IMR-90 (cell line): Measurements from ENCODE around the gene SYNE3. TPM values are rescaled to one million over a fixed set of nuclear protein-coding genes. Genes with fewer than 3 reads are reported as not detected.

Experiments
- ATAC-seq: fragments of 200-7000 bp; cut with Tn5 transposase; 2 replicates; pipeline ENCODE4 v1.9.1; 2020; ENCODE audit warnings: low read depth, mild to moderate bottlenecking, moderate library complexity
- BruUV-seq: library from RNA; stranded (reverse); fragments of 400-500 nt; replicated peaks from 2 replicates; lab custom pipeline; 2021; lab: Mats Ljungman, UMichigan
- CTCF ChIA-PET: fragments of 300-600 bp; formaldehyde crosslinking; extraction: SDS; loops from one replicate; lab custom pipeline; 2021; ENCODE audit warnings: antibody characterized with exemption; lab: Yijun Ruan, JAX
- POLR2A ChIA-PET: fragments of 300-600 bp; sonication (Branson Sonifier 250); formaldehyde crosslinking; loops from one replicate; lab custom pipeline; 2022; ENCODE audit warnings: antibody characterized with exemption; ENCODE audit not compliant: unreplicated experiment; lab: Charles Lee
- DNase-seq: peaks from one replicate; pipeline ENCODE4 v3.0.0; 2013
- H2AFZ ChIP-seq: replicated peaks from 2 replicates; pipeline ENCODE3; 2013; ENCODE audit warnings: low read length, mild to moderate bottlenecking; ENCODE audit not compliant: poor library complexity
- H2AK5ac ChIP-seq: 2 replicates; pipeline ENCODE4 v1.6.1; 2013; ENCODE audit warnings: low read depth, low read length, inconsistent platforms
- H2AK9ac ChIP-seq: replicated peaks from 2 replicates; pipeline ENCODE3; 2013; ENCODE audit warnings: mild to moderate bottlenecking, low read depth, low read length, moderate library complexity; ENCODE audit not compliant: poor library complexity
- H2BK120ac ChIP-seq: 2 replicates; pipeline ENCODE4 v1.6.1; 2013; ENCODE audit warnings: low read depth, low read length, inconsistent platforms
- H2BK15ac ChIP-seq: 3 replicates; pipeline ENCODE4 v1.6.1; 2013; ENCODE audit warnings: low read depth, low read length, inconsistent platforms
- H2BK20ac ChIP-seq: 2 replicates; pipeline ENCODE4 v1.6.1; 2013; ENCODE audit warnings: low read depth, mild to moderate bottlenecking, inconsistent platforms, low read length, moderate library complexity
- H2BK5ac ChIP-seq: 2 replicates; pipeline ENCODE4 v1.6.1; 2013; ENCODE audit warnings: mild to moderate bottlenecking, low read depth, low read length, inconsistent platforms; ENCODE audit not compliant: poor library complexity, severe bottlenecking
- H3K14ac ChIP-seq: replicated peaks from 2 replicates; pipeline ENCODE4 v1.6.1; 2013; ENCODE audit warnings: low read depth, low read length, inconsistent platforms
- H3K18ac ChIP-seq: 2 replicates; pipeline ENCODE4 v1.6.1; 2013; ENCODE audit warnings: low read depth, low read length, control low read depth
- H3K23ac ChIP-seq: 2 replicates; pipeline ENCODE4 v1.6.1; 2013; ENCODE audit warnings: low read depth, low read length, inconsistent platforms
- H3K27ac ChIP-seq: 2 replicates; pipeline ENCODE4 v1.5.1; 2013; ENCODE audit warnings: mild to moderate bottlenecking, control low read depth, low read length; ENCODE audit not compliant: insufficient read depth
- H3K27me3 ChIP-seq: 2 replicates; pipeline ENCODE4 v1.6.1; 2013; ENCODE audit warnings: low read length; ENCODE audit not compliant: control insufficient read depth, insufficient read depth
- H3K36me3 ChIP-seq: 2 replicates; pipeline ENCODE4 v1.6.1; 2013; ENCODE audit warnings: low read length, mixed read lengths; ENCODE audit not compliant: control insufficient read depth, insufficient read depth
- H3K4ac ChIP-seq: 2 replicates; pipeline ENCODE4 v1.6.1; 2013; ENCODE audit warnings: low read depth, low read length, inconsistent platforms
- H3K4me1 ChIP-seq: 2 replicates; pipeline ENCODE4 v1.6.1; 2013; ENCODE audit warnings: low read length, mixed read lengths; ENCODE audit not compliant: control insufficient read depth, insufficient read depth
- H3K4me2 ChIP-seq: 2 replicates; pipeline ENCODE4 v1.6.1; 2013; ENCODE audit warnings: low read depth, mild to moderate bottlenecking, control low read depth, low read length, moderate library complexity
- H3K4me3 ChIP-seq: 2 replicates; pipeline ENCODE4 v1.5.1; 2013; ENCODE audit warnings: low read depth, mild to moderate bottlenecking, control low read depth, low read length, moderate library complexity; ENCODE audit not compliant: insufficient read depth
- H3K56ac ChIP-seq: 2 replicates; pipeline ENCODE4 v1.6.1; 2013; ENCODE audit warnings: low read length, inconsistent platforms; ENCODE audit not compliant: insufficient read depth; ENCODE audit errors: extremely low read depth
- H3K79me1 ChIP-seq, 2 experiments: 2 replicates each; pipeline ENCODE4 v1.6.1; 2013; ENCODE audit warnings: low read length in 2 of 2, inconsistent platforms in 1 of 2, low read depth in 1 of 2
- H3K9ac ChIP-seq: 2 replicates; pipeline ENCODE4 v1.6.1; 2013; ENCODE audit warnings: low read depth, low read length, control low read depth
- H3K9me1 ChIP-seq: 2 replicates; pipeline ENCODE4 v1.6.1; 2013; ENCODE audit warnings: low read length, inconsistent platforms; ENCODE audit not compliant: insufficient read depth
- H3K9me3 ChIP-seq: 2 replicates; pipeline ENCODE4 v1.6.1; 2013; ENCODE audit warnings: low read length; ENCODE audit not compliant: control insufficient read depth, insufficient read depth
- H4K20me1 ChIP-seq: 2 replicates; pipeline ENCODE4 v1.6.1; 2013; ENCODE audit warnings: low read length, inconsistent platforms; ENCODE audit not compliant: insufficient read depth
- H4K5ac ChIP-seq: 2 replicates; pipeline ENCODE4 v1.6.1; 2013; ENCODE audit warnings: mild to moderate bottlenecking, low read depth, low read length, control low read depth
- H4K8ac ChIP-seq, 2 experiments: 2 replicates each; pipeline ENCODE4 v1.6.1; 2013; ENCODE audit warnings: low read depth in 2 of 2, low read length in 2 of 2, control low read depth in 1 of 2, inconsistent platforms in 1 of 2
- H4K91ac ChIP-seq: 2 replicates; pipeline ENCODE4 v1.6.1; 2013; ENCODE audit warnings: low read depth, low read length, inconsistent platforms; ENCODE audit not compliant: insufficient read depth
- BHLHE40 ChIP-seq: fragments of 150-350 bp; IDR thresholded peaks from 2 replicates; pipeline ENCODE4 v1.6.1; 2016; ENCODE audit warnings: mild to moderate bottlenecking, low read depth, low read length
- CEBPB ChIP-seq: IDR thresholded peaks from 2 replicates; pipeline ENCODE4 v1.6.1; 2012; ENCODE audit warnings: low read depth, low read length, improper control_type of control experiment
- CHD1 ChIP-seq: IDR thresholded peaks from 2 replicates; pipeline ENCODE4 v1.6.1; 2012; ENCODE audit warnings: low read depth, low read length, improper control_type of control experiment
- CTCF ChIP-seq: conservative IDR thresholded peaks from 2 replicates; pipeline ENCODE4 v1.5.1; 2012; ENCODE audit warnings: mild to moderate bottlenecking, low read depth, low read length, improper control_type of control experiment
- ELK1 ChIP-seq: fragments of 150-350 bp; IDR thresholded peaks from 2 replicates; pipeline ENCODE4 v1.6.1; 2016; ENCODE audit warnings: low read depth, mild to moderate bottlenecking, low read length, moderate library complexity, borderline replicate concordance
- FOS ChIP-seq: fragments of 150-350 bp; IDR thresholded peaks from 2 replicates; pipeline ENCODE4 v1.6.1; 2016; ENCODE audit warnings: low read depth, low read length
- MAFK ChIP-seq: IDR thresholded peaks from 2 replicates; pipeline ENCODE4 v1.6.1; 2012; ENCODE audit warnings: low read depth, low read length, improper control_type of control experiment
- MAZ ChIP-seq: IDR thresholded peaks from 2 replicates; pipeline ENCODE4 v1.6.1; 2012; ENCODE audit warnings: low read depth, mild to moderate bottlenecking, low read length, improper control_type of control experiment, moderate library complexity, borderline replicate concordance
- MXI1 ChIP-seq: IDR thresholded peaks from 2 replicates; pipeline ENCODE4 v1.6.1; 2012; ENCODE audit warnings: low read depth, mild to moderate bottlenecking, low read length, moderate library complexity, borderline replicate concordance
- NFE2L2 ChIP-seq: fragments of 150-350 bp; IDR thresholded peaks from 2 replicates; pipeline ENCODE4 v1.6.1; 2016; ENCODE audit warnings: low read depth, mild to moderate bottlenecking, low read length
- POLR2A ChIP-seq: IDR thresholded peaks from 2 replicates; pipeline ENCODE4 v1.6.1; 2012; ENCODE audit warnings: mild to moderate bottlenecking, low read depth, low read length
- RAD21 ChIP-seq: IDR thresholded peaks from 2 replicates; pipeline ENCODE4 v1.6.1; 2012; ENCODE audit warnings: low read length, improper control_type of control experiment
- RCOR1 ChIP-seq: IDR thresholded peaks from 2 replicates; pipeline ENCODE4 v1.6.1; 2012; ENCODE audit warnings: mild to moderate bottlenecking, low read length, improper control_type of control experiment; ENCODE audit not compliant: insufficient replicate concordance
- RFX5 ChIP-seq: IDR thresholded peaks from 2 replicates; pipeline ENCODE4 v1.8.0; 2012; ENCODE audit warnings: low read depth, mild to moderate bottlenecking, low read length, moderate library complexity
- SMC3 ChIP-seq: fragments of 150-350 bp; IDR thresholded peaks from 2 replicates; pipeline ENCODE4 v1.6.1; 2016; ENCODE audit warnings: low read depth, mild to moderate bottlenecking, antibody characterized with exemption, low read length, moderate library complexity
- WGBS, 2 experiments: methylation state at CpG; one replicate each; pipeline versions ENCODE4 v1.1.5 to v1.1.7; 2013; ENCODE audit warnings: missing lambda C conversion rate in 2 of 2; ENCODE audit not compliant: insufficient read length in 1 of 2; ENCODE audit errors: extremely low coverage in 2 of 2; 5-methylcytosine and 5-hydroxymethylcytosine counted together
- dilution Hi-C: fragments of 300-500 bp; cut with HindIII; formaldehyde crosslinking; loops from one replicate; pipeline ENCODE4 v1.14.3; 2018; ENCODE audit warnings: low sequenced_read_pairs; ENCODE audit not compliant: unreplicated experiment
- in situ Hi-C: fragments of 300-500 bp; cut with MboI; formaldehyde crosslinking; loops from 3 replicates; pipeline ENCODE4 v1.14.3; 2019; ENCODE audit warnings: low sequenced_read_pairs, inconsistent platforms, mixed read lengths
- intact Hi-C: fragments of 100-400 bp; cut with micrococcal nuclease; formaldehyde crosslinking; loops from 2 replicates; pipeline ENCODE4 v1.10.0; 2022
- polyA plus RNA-seq, 3 experiments: library from polyadenylated mRNA; depleted of rRNA; stranded (reverse); fragments of >200 nt; gene quantifications; 2 replicates each; pipeline ENCODE4 v1.2.3, GENCODE V29; 2012; ENCODE audit warnings: low replicate concordance in 1 of 3
- total RNA-seq: library from RNA; depleted of rRNA; stranded (reverse); fragments of >200 nt; gene quantifications from 2 replicates; pipeline ENCODE4 v1.2.3, GENCODE V29; 2012
- TF ChIP-seq, protein P1 (sequence below): fragments of 150-350 bp; IDR thresholded peaks from 2 replicates; pipeline ENCODE4 v1.6.1; 2017; ENCODE audit warnings: mild to moderate bottlenecking, antibody characterized with exemption, low read length, low read depth

SYNE3 gene
- total and polyA plus RNA-seq, 2 of the 4 experiments (the other 2 are of a cell fraction): 2.9 to 5.0 TPM

- Histone ChIP-seq H3K56ac (no peak overlapping the region), H2AK5ac (no peak overlapping the region), H3K27me3 (no peaks in the 10 kb centered on the region), H2BK20ac (no peak overlapping the region), H4K8ac (no peak overlapping the region), H3K14ac (no peak overlapping the region), H3K4me1 (peaks cover 1% of the 10 kb centered on the region; the same call in 1 of the 2 replicates), H3K79me1 (peaks cover 0 to 16% of the 10 kb centered on the region in 2 experiments; a peak in 2 of 4 replicates), H3K27ac (no peak overlapping the region), H2BK15ac (no peak overlapping the region), H2BK120ac (no peak overlapping the region), H3K9me1 (peaks cover 10% of the 10 kb centered on the region; the same call in 1 of the 2 replicates), H3K9me3 (no peaks in the 10 kb centered on the region), H3K36me3 (peaks cover 11% of the 10 kb centered on the region; the same call in 1 of the 2 replicates), H3K9ac (no peak overlapping the region), H2BK5ac (no peak overlapping the region), H3K4ac (no peak overlapping the region), H4K20me1 (no peaks in the 10 kb centered on the region; the same call in 1 of the 2 replicates), H3K4me2 (no peak overlapping the region), H3K18ac (no peak overlapping the region), H2AFZ (no peak overlapping the region), H3K4me3 (no peak overlapping the region), H4K91ac (no peak overlapping the region), H3K23ac (no peak overlapping the region), H4K5ac (no peak overlapping the region), H2AK9ac (no peak overlapping the region)
- CTCF ChIA-PET: interaction anchor here (1.2 kb wide), 1 partner anchor 28 kb away, joined by 3 read pairs; no protein-coding TSS in a partner anchor
- no peak for DNase-seq
- no TSS peak for BruUV-seq
- POLR2A ChIA-PET: no interaction called here
- 57% methylated on average over 1 of the region's 10 CpGs; no CpG with 5 or more reads in 1 of the 2 experiments for WGBS, 2 experiments
- in situ Hi-C loops (no loop called here), intact Hi-C loops (no loop called here), dilution Hi-C loops (no loop called here)
- TF ChIP-seq CHD1 (no peak), RAD21 (no peak), MAZ (no peak), CTCF (no peak), SMC3 (no peak), MAFK (no peak), BHLHE40 (no peak), RFX5 (no peak), FOS (no peak), RCOR1 (no peak), NFE2L2 (no peak), CEBPB (no peak), ELK1 (no peak), MXI1 (no peak), POLR2A (no peak)
- TF ChIP-seq, protein P1, sequence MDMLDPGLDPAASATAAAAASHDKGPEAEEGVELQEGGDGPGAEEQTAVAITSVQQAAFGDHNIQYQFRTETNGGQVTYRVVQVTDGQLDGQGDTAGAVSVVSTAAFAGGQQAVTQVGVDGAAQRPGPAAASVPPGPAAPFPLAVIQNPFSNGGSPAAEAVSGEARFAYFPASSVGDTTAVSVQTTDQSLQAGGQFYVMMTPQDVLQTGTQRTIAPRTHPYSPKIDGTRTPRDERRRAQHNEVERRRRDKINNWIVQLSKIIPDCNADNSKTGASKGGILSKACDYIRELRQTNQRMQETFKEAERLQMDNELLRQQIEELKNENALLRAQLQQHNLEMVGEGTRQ: no peak
- no peak for ATAC-seq
Observed at GRCh38 chr14:95472819-95473251, 43.6 kb downstream of the SYNE3 start.
